ENCODE measurements around the gene NMNAT2. TPM values are rescaled to one million over a fixed set of nuclear protein-coding genes. Genes with fewer than 3 reads are reported as not detected.

Gene NMNAT2
- total RNA-seq, 4 donors from 2014 or later, result 0.20 to 0.48 (median 0.27) TPM; not detected in 1

DNA sequence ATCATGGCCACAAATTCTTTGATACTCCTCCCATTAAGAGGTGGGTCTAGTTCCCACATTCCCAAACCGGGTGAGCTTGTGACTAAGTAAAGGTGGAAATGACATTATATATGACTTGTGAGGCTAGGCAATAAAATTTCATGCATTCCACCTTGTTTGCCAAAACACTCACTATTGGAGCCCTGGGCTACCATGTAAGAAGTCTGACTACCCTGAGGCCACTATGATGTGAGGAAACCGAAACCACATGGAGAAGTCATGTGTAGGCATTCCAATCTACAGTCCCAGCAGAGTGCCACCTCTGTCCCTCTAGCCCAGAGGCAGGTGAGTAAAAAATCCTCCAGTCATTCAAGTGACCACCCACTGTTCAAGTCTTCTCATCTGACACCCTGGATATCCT lies 36.2 kb upstream of the NMNAT2 start:
- Histone ChIP-seq H3K36me3 (no peaks in the 10 kb centered on the region), H3K27me3 (no peaks in the 10 kb centered on the region), H3K4me3 (no peak overlapping the region), H3K9me3 (no peaks in the 10 kb centered on the region), H3K27ac (no peak overlapping the region), H3K4me1 (no peaks in the 10 kb centered on the region)
- TF ChIP-seq, protein P1, sequence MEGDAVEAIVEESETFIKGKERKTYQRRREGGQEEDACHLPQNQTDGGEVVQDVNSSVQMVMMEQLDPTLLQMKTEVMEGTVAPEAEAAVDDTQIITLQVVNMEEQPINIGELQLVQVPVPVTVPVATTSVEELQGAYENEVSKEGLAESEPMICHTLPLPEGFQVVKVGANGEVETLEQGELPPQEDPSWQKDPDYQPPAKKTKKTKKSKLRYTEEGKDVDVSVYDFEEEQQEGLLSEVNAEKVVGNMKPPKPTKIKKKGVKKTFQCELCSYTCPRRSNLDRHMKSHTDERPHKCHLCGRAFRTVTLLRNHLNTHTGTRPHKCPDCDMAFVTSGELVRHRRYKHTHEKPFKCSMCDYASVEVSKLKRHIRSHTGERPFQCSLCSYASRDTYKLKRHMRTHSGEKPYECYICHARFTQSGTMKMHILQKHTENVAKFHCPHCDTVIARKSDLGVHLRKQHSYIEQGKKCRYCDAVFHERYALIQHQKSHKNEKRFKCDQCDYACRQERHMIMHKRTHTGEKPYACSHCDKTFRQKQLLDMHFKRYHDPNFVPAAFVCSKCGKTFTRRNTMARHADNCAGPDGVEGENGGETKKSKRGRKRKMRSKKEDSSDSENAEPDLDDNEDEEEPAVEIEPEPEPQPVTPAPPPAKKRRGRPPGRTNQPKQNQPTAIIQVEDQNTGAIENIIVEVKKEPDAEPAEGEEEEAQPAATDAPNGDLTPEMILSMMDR (IDR thresholded peaks at IDR 0.05), result no peak
- TF ChIP-seq POLR2A (IDR thresholded peaks at IDR 0.05) (no peak), POLR2AphosphoS5 (IDR thresholded peaks at IDR 0.05) (no peak), EP300 (IDR thresholded peaks at IDR 0.05; ENCODE audit: low read depth) (no peak)
- in situ Hi-C loops (cut with MboI; ENCODE audit: low pct_ligation_motif_present in 1 of 4, low pct_unique_long_range_greater_than_20kb in 1 of 4, low sequenced_read_pairs in 3 of 4), result loop anchor here in 1 of 4 donors (25.0 kb wide), 2 partner anchors 183 to 458 kb away; partner anchors contain the start of gene ARPC5
- DNase-seq, result no peak
- 17 to 54% methylated on average over 1 to 2 of the region's 2 CpGs for WGBS, 2 donors (ENCODE audit: low coverage in 1 of 2)
- intact Hi-C loops (cut with DNase I; ENCODE audit: low total_unique reads), result no loop called here

- no peak for DNase-seq
- 27 to 40% methylated on average over 2 of the region's 2 CpGs for WGBS, 2 donors (ENCODE audit: low coverage in 1 of 2)
- Histone ChIP-seq H3K4me3 (no peak overlapping the region), H3K36me3 (no peaks in the 10 kb centered on the region), H3K27me3 (no peaks in the 10 kb centered on the region), H3K9me3 (no peaks in the 10 kb centered on the region), H3K27ac (no peak overlapping the region), H3K4me1 (no peaks in the 10 kb centered on the region)
- TF ChIP-seq POLR2A (IDR thresholded peaks at IDR 0.05), result no peak
- no peak for TF ChIP-seq POLR2AphosphoS5 (IDR thresholded peaks at IDR 0.05)
- TF ChIP-seq, protein P1 (IDR thresholded peaks at IDR 0.05), result no peak
- TF ChIP-seq EP300 (IDR thresholded peaks at IDR 0.05; ENCODE audit: low read depth), result no peak
- in situ Hi-C loops (cut with MboI; ENCODE audit: low pct_ligation_motif_present in 1 of 4, low pct_unique_long_range_greater_than_20kb in 1 of 4, low sequenced_read_pairs in 3 of 4), result loop anchor here in 1 of 4 donors (25.0 kb wide), 2 partner anchors 187 to 462 kb away; partner anchors contain the start of gene ARPC5
- intact Hi-C loops (cut with DNase I; ENCODE audit: low total_unique reads), result no loop called here
Measured at GRCh38 chr1:183450093-183450492, 31.9 kb upstream of the NMNAT2 start.

DNA sequence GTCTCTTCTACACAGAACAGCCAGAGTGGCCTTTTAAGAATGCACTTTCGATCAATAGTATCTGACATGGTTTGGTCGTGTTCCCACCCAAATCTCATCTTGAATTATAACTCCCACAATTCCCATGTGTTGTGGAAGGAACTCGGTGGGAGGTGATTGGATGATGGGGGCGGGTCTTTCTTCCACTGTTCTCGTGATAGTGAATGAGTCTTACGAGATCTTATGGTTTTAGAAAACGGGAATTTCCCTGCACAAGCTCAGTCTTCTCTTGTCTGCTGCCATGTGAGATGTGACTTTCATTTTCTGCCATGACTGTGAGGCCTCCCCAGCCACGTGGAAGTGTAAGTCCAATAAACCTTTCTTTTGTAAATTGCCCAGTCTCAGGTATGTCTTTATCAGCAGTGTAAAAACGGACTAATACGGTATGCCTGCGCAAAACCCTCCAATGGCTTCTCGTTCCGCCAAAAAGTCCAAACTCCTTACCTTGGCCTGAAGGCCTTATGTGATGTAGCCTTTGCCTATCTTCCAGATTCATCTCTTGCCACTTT lies 31.1 kb upstream of the NMNAT2 start:
- WGBS, 2 donors (ENCODE audit: low coverage in 1 of 2), result 84 to 85% methylated on average over 9 to 13 of the region's 13 CpGs
- in situ Hi-C loops (cut with MboI; ENCODE audit: low pct_ligation_motif_present in 1 of 4, low pct_unique_long_range_greater_than_20kb in 1 of 4, low sequenced_read_pairs in 3 of 4) (no loop called here), intact Hi-C loops (cut with DNase I; ENCODE audit: low total_unique reads) (no loop called here)
- no peaks in the 10 kb centered on the region for H3K27me3 ChIP-seq
- H3K9me3 ChIP-seq, result no peaks in the 10 kb centered on the region
- DNase-seq, result no peak
- H3K36me3 ChIP-seq, result no peaks in the 10 kb centered on the region
- no peak overlapping the region for H3K27ac ChIP-seq
- no peak overlapping the region for H3K4me3 ChIP-seq
- TF ChIP-seq POLR2A (IDR thresholded peaks at IDR 0.05), result no peak
- TF ChIP-seq POLR2AphosphoS5 (IDR thresholded peaks at IDR 0.05), result no peak
- TF ChIP-seq, protein P1 (IDR thresholded peaks at IDR 0.05), result no peak
- no peak for TF ChIP-seq EP300 (IDR thresholded peaks at IDR 0.05; ENCODE audit: low read depth)
- no peaks in the 10 kb centered on the region for H3K4me1 ChIP-seq

- in situ Hi-C loops (cut with MboI; ENCODE audit: low pct_ligation_motif_present in 1 of 4, low pct_unique_long_range_greater_than_20kb in 1 of 4, low sequenced_read_pairs in 3 of 4), result no loop called here
- WGBS, 2 donors (ENCODE audit: low coverage in 1 of 2), result 70 to 79% methylated on average over 3 of the region's 3 CpGs
- no peak for DNase-seq
Measured at GRCh38 chr1:183444243-183444642, 26.1 kb upstream of the NMNAT2 start.

More at GRCh38 chr1:183444243-183444642, 26.1 kb upstream of the NMNAT2 start:
- Histone ChIP-seq H3K9me3 (no peaks in the 10 kb centered on the region), H3K36me3 (no peaks in the 10 kb centered on the region), H3K27me3 (no peaks in the 10 kb centered on the region), H3K27ac (no peak overlapping the region), H3K4me3 (no peak overlapping the region), H3K4me1 (no peaks in the 10 kb centered on the region)
- intact Hi-C loops (cut with DNase I; ENCODE audit: low total_unique reads), result no loop called here
- no peak for TF ChIP-seq EP300 (IDR thresholded peaks at IDR 0.05; ENCODE audit: low read depth)
- no peak for TF ChIP-seq POLR2AphosphoS5 (IDR thresholded peaks at IDR 0.05)
- TF ChIP-seq, protein P1 (IDR thresholded peaks at IDR 0.05), result no peak
- TF ChIP-seq POLR2A (IDR thresholded peaks at IDR 0.05), result no peak

Measured in transverse colon (tissue), 4 donors.